Body of pancreas (tissue), 4 donors: ENCODE data around the gene TP53BP1.

Source experiments
- POLR2A ChIP-seq, 3 donors: fragments of 450-650 bp; IDR thresholded peaks; one replicate each; pipeline ENCODE4 v1.6.1; 2016; ENCODE audit warnings: antibody characterized with exemption in 3 of 3, mild to moderate bottlenecking in 2 of 3
- TF ChIP-seq, protein P1 (sequence below), 7 experiments: fragments of 450-650 bp in 4 of 7; fragments of 200-600 bp in 3 of 7; sonication (generic) in 3 of 7; IDR thresholded peaks; one replicate each; pipeline ENCODE4 v1.5.1; 2016 to 2019; ENCODE audit warnings: antibody characterized with exemption in 7 of 7

DNA sequence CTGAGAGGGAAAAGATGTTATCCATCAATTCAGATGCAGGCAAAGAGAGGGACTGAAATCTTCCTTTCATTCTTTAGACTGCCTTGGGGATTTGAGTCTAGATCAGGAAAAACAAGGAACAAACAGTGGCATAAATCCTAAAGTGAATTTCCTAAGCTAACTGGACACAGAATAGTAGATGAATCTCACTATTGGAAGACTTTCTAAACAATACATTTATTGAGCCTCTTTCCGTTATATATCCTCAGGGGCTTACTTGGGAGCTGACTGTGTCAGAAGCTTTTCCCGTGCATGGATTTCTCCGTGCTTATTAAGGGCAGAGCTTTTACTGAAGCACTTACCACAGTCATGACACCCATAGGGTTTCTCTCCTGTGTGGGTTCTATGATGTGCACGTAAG, 132.1 kb downstream of the TP53BP1 start:
- TF ChIP-seq, protein P1, sequence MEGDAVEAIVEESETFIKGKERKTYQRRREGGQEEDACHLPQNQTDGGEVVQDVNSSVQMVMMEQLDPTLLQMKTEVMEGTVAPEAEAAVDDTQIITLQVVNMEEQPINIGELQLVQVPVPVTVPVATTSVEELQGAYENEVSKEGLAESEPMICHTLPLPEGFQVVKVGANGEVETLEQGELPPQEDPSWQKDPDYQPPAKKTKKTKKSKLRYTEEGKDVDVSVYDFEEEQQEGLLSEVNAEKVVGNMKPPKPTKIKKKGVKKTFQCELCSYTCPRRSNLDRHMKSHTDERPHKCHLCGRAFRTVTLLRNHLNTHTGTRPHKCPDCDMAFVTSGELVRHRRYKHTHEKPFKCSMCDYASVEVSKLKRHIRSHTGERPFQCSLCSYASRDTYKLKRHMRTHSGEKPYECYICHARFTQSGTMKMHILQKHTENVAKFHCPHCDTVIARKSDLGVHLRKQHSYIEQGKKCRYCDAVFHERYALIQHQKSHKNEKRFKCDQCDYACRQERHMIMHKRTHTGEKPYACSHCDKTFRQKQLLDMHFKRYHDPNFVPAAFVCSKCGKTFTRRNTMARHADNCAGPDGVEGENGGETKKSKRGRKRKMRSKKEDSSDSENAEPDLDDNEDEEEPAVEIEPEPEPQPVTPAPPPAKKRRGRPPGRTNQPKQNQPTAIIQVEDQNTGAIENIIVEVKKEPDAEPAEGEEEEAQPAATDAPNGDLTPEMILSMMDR (IDR thresholded peaks at IDR 0.05) = no peak
- TF ChIP-seq POLR2A (IDR thresholded peaks at IDR 0.05) = no peak
